Measurements from ENCODE around the gene DEF6. TPM values are rescaled to one million over a fixed set of nuclear protein-coding genes. Genes with fewer than 3 reads are reported as not detected.

The DEF6 gene
- total RNA-seq, 2 donors from 2014 or later: 6.3 to 6.8 TPM

- no peaks in the 10 kb centered on the region for H3K9me3 ChIP-seq (ENCODE audit: control insufficient read depth, low read length)
- WGBS, 2 experiments (ENCODE audit: insufficient coverage in 1 of 2, insufficient read length in 1 of 2): 18 to 32% methylated on average over 27 to 55 of the region's 55 CpGs
- DNase-seq: peak; percentile 99
- H3K27me3 Mint-ChIP-seq (ENCODE audit: insufficient read depth): peaks cover 27% of the 10 kb centered on the region
- H3K27ac Mint-ChIP-seq: peak overlapping the region; percentile 67
- peak overlapping the region; percentile 67 for H3K4me3 Mint-ChIP-seq
- peaks cover 6% of the 10 kb centered on the region for H3K4me1 ChIP-seq (ENCODE audit: control insufficient read depth, insufficient read depth, low read length)
- no peaks in the 10 kb centered on the region for H3K36me3 ChIP-seq (ENCODE audit: control insufficient read depth, insufficient read depth, low read length)
- no peaks in the 10 kb centered on the region for H3K9me3 Mint-ChIP-seq
- peaks cover 5% of the 10 kb centered on the region for H3K4me1 Mint-ChIP-seq
- no peak for TF ChIP-seq CTCF (conservative IDR thresholded peaks at IDR 0.05)
- no peak overlapping the region for H3K9ac ChIP-seq (ENCODE audit: extremely low read depth, low read length, poor library complexity, severe bottlenecking)
- H3K27me3 ChIP-seq (ENCODE audit: control insufficient read depth, insufficient read depth, low read length, poor library complexity, severe bottlenecking): peaks cover 27% of the 10 kb centered on the region
- H3K27ac ChIP-seq (ENCODE audit: low read depth, low read length): peak overlapping the region; percentile 38
- H3K36me3 Mint-ChIP-seq (ENCODE audit: low read depth): peaks cover 3% of the 10 kb centered on the region
- H3K4me3 ChIP-seq (ENCODE audit: low read length): peak overlapping the region; percentile 80
Measured at GRCh38 chr6:35318196-35319171, 20.9 kb downstream of the DEF6 start.

- H3K27ac Mint-ChIP-seq: no peak overlapping the region
Measured at GRCh38 chr6:35319346-35320030, 21.9 kb downstream of the DEF6 start.

More at GRCh38 chr6:35319346-35320030, 21.9 kb downstream of the DEF6 start:
- no peaks in the 10 kb centered on the region for H3K9me3 Mint-ChIP-seq
- no peak for TF ChIP-seq CTCF (conservative IDR thresholded peaks at IDR 0.05)
- H3K4me3 Mint-ChIP-seq: no peak overlapping the region
- H3K27me3 Mint-ChIP-seq (ENCODE audit: insufficient read depth): peaks cover 27% of the 10 kb centered on the region
- H3K4me1 Mint-ChIP-seq: peaks cover 5% of the 10 kb centered on the region
- Histone ChIP-seq H3K27me3 (ENCODE audit: control insufficient read depth, insufficient read depth, low read length, poor library complexity, severe bottlenecking) (peaks cover 27% of the 10 kb centered on the region), H3K9ac (ENCODE audit: extremely low read depth, low read length, poor library complexity, severe bottlenecking) (no peak overlapping the region), H3K4me3 (ENCODE audit: low read length) (no peak overlapping the region), H3K27ac (ENCODE audit: low read depth, low read length) (no peak overlapping the region), H3K9me3 (ENCODE audit: control insufficient read depth, low read length) (no peaks in the 10 kb centered on the region), H3K36me3 (ENCODE audit: control insufficient read depth, insufficient read depth, low read length) (no peaks in the 10 kb centered on the region), H3K4me1 (ENCODE audit: control insufficient read depth, insufficient read depth, low read length) (peaks cover 6% of the 10 kb centered on the region)
- H3K36me3 Mint-ChIP-seq (ENCODE audit: low read depth): peaks cover 3% of the 10 kb centered on the region
- 90 to 96% methylated on average over 8 to 19 of the region's 20 CpGs for WGBS, 2 experiments (ENCODE audit: insufficient coverage in 1 of 2, insufficient read length in 1 of 2)
- DNase-seq: peak; percentile 38
